OCI-LY3 (cell line): ENCODE measurements around the gene HAGHL.

Experiments used
- H2AFZ ChIP-seq: fragments of 200-600, 300-600 bp; shearing (Covaris generic); 2 replicates; pipeline ENCODE4 v1.6.0; 2014; ENCODE audit warnings: antibody characterized with exemption, low read depth, low read length
- H3K27ac ChIP-seq: fragments of 200-600, 300-600 bp; sonication (generic); 2 replicates; pipeline ENCODE4 v1.5.1; 2014; ENCODE audit warnings: mild to moderate bottlenecking, low read length, moderate library complexity, mixed read lengths
- H3K27me3 ChIP-seq: fragments of 200-600, 300-600 bp; sonication (generic); 2 replicates; pipeline ENCODE4 v1.6.1; 2014; ENCODE audit warnings: low read depth, low read length, mixed read lengths
- H3K36me3 ChIP-seq: fragments of 200-600, 300-600 bp; sonication (generic); replicated peaks from 2 replicates; pipeline ENCODE3; 2014; ENCODE audit warnings: low read depth, low read length, mixed read lengths
- H3K4me1 ChIP-seq: fragments of 300-600, 200-600 bp; sonication (generic); 2 replicates; pipeline ENCODE4 v1.6.1; 2014; ENCODE audit warnings: low read length, mixed read lengths
- H3K4me2 ChIP-seq: fragments of 200-600, 300-600 bp; sonication (generic); 2 replicates; pipeline ENCODE4 v1.6.1; 2014; ENCODE audit warnings: low read length, mixed read lengths
- H3K4me3 ChIP-seq: fragments of 300-600, 200-600 bp; sonication (generic); 2 replicates; pipeline ENCODE4 v1.5.1; 2014; ENCODE audit warnings: antibody characterized with exemption, mild to moderate bottlenecking, low read length, moderate library complexity
- H3K79me2 ChIP-seq: fragments of 300-600, 200-600 bp; shearing (Covaris generic); 2 replicates; pipeline ENCODE4 v1.6.1; 2014; ENCODE audit warnings: mild to moderate bottlenecking, low read length, mixed read lengths
- H3K9ac ChIP-seq: fragments of 300-600, 200-600 bp; shearing (Covaris generic); 2 replicates; pipeline ENCODE4 v1.6.0; 2014; ENCODE audit warnings: mild to moderate bottlenecking, low read length, moderate library complexity
- H3K9me3 ChIP-seq: fragments of 200-600, 300-600 bp; shearing (Covaris generic); 2 replicates; pipeline ENCODE4 v1.6.1; 2014; ENCODE audit warnings: low read length, mixed read lengths; ENCODE audit not compliant: insufficient read depth
- H4K20me1 ChIP-seq: fragments of 200-600, 300-600 bp; sonication (generic); 2 replicates; pipeline ENCODE4 v1.6.1; 2016; ENCODE audit warnings: low read length, mixed read lengths; ENCODE audit not compliant: insufficient read depth
- CTCF ChIP-seq: fragments of 200-600, 300-600 bp; sonication (generic); IDR thresholded peaks from 2 replicates; pipeline ENCODE4 v1.5.1; 2014; ENCODE audit warnings: antibody characterized with exemption, low read length, low read depth
- EZH2phosphoT487 ChIP-seq: fragments of 200-600 bp; shearing (Covaris generic); IDR thresholded peaks from 2 replicates; pipeline ENCODE4 v1.6.1; 2018; ENCODE audit warnings: antibody characterized with exemption, mixed run types, low read depth

HAGHL gene

DNA sequence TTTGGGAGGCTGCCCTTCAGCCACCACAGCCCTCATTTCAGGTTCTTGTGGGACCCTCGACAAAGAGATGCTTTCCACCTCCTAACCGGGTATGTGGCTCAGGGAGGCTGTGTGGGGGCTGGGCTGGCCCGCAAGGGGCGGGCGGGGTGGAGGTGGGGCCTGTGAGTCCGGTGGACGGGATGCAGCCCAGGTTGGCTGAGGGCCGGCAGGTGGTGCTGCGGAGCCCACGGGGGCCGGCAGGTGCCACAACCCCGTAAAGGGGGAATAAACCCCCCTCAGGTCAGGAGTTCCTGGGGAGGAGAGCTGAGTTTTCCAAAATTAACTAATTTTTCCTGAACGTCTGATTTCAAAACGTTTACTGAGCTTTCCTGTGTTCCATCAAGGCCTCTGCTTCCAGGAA, 18.8 kb downstream of the HAGHL start:
- no peak overlapping the region for H3K9ac ChIP-seq
- peaks cover 5% of the 10 kb centered on the region for H3K4me1 ChIP-seq
- no peaks in the 10 kb centered on the region for H3K36me3 ChIP-seq
- H3K9me3 ChIP-seq: no peaks in the 10 kb centered on the region
- H3K27me3 ChIP-seq: no peaks in the 10 kb centered on the region
- TF ChIP-seq EZH2phosphoT487 (no peak), CTCF (peak; percentile 74)
- H4K20me1 ChIP-seq: no peaks in the 10 kb centered on the region
- H3K4me2 ChIP-seq: peak overlapping the region; percentile 21
- no peak overlapping the region for H3K27ac ChIP-seq
- H3K4me3 ChIP-seq: no peak overlapping the region
- no peak overlapping the region for H2AFZ ChIP-seq
- no peaks in the 10 kb centered on the region for H3K79me2 ChIP-seq

GRCh38 chr16:746637-747036, 19.7 kb downstream of the HAGHL start:
- no peaks in the 10 kb centered on the region for H3K36me3 ChIP-seq
- H3K79me2 ChIP-seq: no peaks in the 10 kb centered on the region
- no peaks in the 10 kb centered on the region for H3K9me3 ChIP-seq
- no peaks in the 10 kb centered on the region for H4K20me1 ChIP-seq
- H2AFZ ChIP-seq: no peak overlapping the region
- no peak overlapping the region for H3K4me2 ChIP-seq
- H3K4me1 ChIP-seq: peaks cover 8% of the 10 kb centered on the region
- TF ChIP-seq CTCF: no peak
- TF ChIP-seq EZH2phosphoT487: no peak
- no peak overlapping the region for H3K4me3 ChIP-seq
- H3K27me3 ChIP-seq: no peaks in the 10 kb centered on the region
- H3K27ac ChIP-seq: no peak overlapping the region
- H3K9ac ChIP-seq: no peak overlapping the region

GRCh38 chr16:747978-748746, 21.3 kb downstream of the HAGHL start:
- TF ChIP-seq EZH2phosphoT487 (no peak), CTCF (no peak)
- no peaks in the 10 kb centered on the region for H3K27me3 ChIP-seq

DNA sequence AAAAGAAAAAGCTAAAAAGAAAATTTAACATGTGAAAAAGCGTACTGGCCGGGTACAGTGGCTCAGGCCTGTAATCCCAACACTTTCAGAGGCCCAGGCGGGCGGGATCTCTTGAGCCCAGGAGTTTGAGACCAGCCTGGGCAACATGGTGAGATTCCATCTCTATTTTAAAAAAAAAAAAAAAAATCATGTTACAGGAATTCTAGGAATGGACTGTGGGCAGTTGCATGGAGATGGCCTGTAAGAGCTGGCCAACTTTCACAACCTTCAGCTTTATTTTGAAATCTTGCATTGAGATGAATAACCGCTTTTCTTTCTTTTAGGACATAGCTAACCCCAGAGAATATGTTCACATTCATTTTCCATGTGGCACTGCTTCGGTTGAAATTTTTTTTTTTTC, 22.1 kb downstream of the HAGHL start:
- H3K9ac ChIP-seq: no peak overlapping the region
- peaks cover 27% of the 10 kb centered on the region for H3K4me1 ChIP-seq
- no peak overlapping the region for H2AFZ ChIP-seq
- H3K4me2 ChIP-seq: no peak overlapping the region
- no peaks in the 10 kb centered on the region for H4K20me1 ChIP-seq
- no peak for TF ChIP-seq EZH2phosphoT487
- no peak for TF ChIP-seq CTCF
- H3K4me3 ChIP-seq: no peak overlapping the region
- no peaks in the 10 kb centered on the region for H3K9me3 ChIP-seq
- H3K36me3 ChIP-seq: no peaks in the 10 kb centered on the region
- no peak overlapping the region for H3K27ac ChIP-seq
- no peaks in the 10 kb centered on the region for H3K79me2 ChIP-seq
- H3K27me3 ChIP-seq: no peaks in the 10 kb centered on the region

More at GRCh38 chr16:747978-748746, 21.3 kb downstream of the HAGHL start:
- Histone ChIP-seq H3K9me3 (no peaks in the 10 kb centered on the region), H3K79me2 (no peaks in the 10 kb centered on the region), H3K36me3 (no peaks in the 10 kb centered on the region), H4K20me1 (no peaks in the 10 kb centered on the region), H3K4me1 (peaks cover 23% of the 10 kb centered on the region), H2AFZ (no peak overlapping the region), H3K4me3 (no peak overlapping the region), H3K9ac (no peak overlapping the region), H3K4me2 (no peak overlapping the region), H3K27ac (no peak overlapping the region)
